Ishikawa (cell line): ENCODE results near the gene KCNAB1.

Source experiments
- CEBPB ChIP-seq: IDR thresholded peaks from 2 replicates; pipeline ENCODE4 v1.6.1; 2012
- EP300 ChIP-seq: IDR thresholded peaks from 2 replicates; pipeline ENCODE4 v1.6.1; 2012; ENCODE audit warnings: borderline replicate concordance
- FOXM1 ChIP-seq: IDR thresholded peaks from 2 replicates; pipeline ENCODE4 v1.6.1; 2012; ENCODE audit warnings: low read depth, borderline replicate concordance
- RAD21 ChIP-seq: IDR thresholded peaks from 2 replicates; pipeline ENCODE4 v1.6.1; 2012; ENCODE audit warnings: low read depth
- TAF1 ChIP-seq: IDR thresholded peaks from 2 replicates; pipeline ENCODE4 v1.6.1; 2012; ENCODE audit warnings: low read depth, mild to moderate bottlenecking
- YY1 ChIP-seq: IDR thresholded peaks from 2 replicates; pipeline ENCODE4 v1.6.1; 2012; ENCODE audit warnings: low read depth
- TF ChIP-seq, protein P1 (sequence below): IDR thresholded peaks from 2 replicates; pipeline ENCODE4 v1.6.1; 2012

DNA sequence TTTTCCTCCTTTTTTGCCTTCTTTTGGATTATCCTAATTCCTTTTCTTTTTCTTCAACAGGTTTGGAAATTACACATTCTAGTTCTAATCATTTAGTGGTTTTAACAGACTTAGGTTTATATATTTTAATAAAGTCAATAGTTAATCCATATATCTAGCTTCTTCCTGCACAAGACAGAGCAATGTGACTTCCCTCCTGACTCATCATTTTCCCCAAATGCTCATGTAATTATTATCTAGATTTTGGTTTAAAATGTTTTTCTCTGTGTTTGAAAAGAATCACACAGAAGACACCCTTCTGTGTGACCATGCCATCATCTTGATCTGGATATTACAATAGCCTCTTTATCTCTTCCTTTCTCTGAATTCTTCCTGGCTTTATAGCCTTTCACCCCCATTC lies 463.1 kb downstream of the KCNAB1 start:
- TF ChIP-seq EP300 = no peak
- no peak for TF ChIP-seq YY1
- no peak for TF ChIP-seq RAD21
- TF ChIP-seq, protein P1, sequence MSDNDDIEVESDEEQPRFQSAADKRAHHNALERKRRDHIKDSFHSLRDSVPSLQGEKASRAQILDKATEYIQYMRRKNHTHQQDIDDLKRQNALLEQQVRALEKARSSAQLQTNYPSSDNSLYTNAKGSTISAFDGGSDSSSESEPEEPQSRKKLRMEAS = no peak
- no peak for TF ChIP-seq CEBPB
- TF ChIP-seq FOXM1 = no peak
- TF ChIP-seq TAF1 = no peak
